NCI-H1105 (cell line): ENCODE results near the gene DDX54.
"Not testable (repeated sequence)": the region's sequence is repeated elsewhere in the genome, so short reads cannot be mapped to it uniquely, and the experiment has no call there.

Source experiments
- DNase-seq: peaks from one replicate; lab custom pipeline; 2025; lab: John Stamatoyannopoulos, UW

The DDX54 gene

GRCh38 chr12:113161415-113162016 is 23.8 kb downstream of the DDX54 start:
- DNase-seq, result peak; percentile 18

GRCh38 chr12:113159937-113160336 is 25.3 kb downstream of the DDX54 start:
- no peak for DNase-seq

- no peak for DNase-seq
Measured at GRCh38 chr12:113158439-113159203, 26.7 kb downstream of the DDX54 start.

- no peak for DNase-seq
Measured at GRCh38 chr12:113157218-113157859, 27.9 kb downstream of the DDX54 start.

- DNase-seq, result no peak
Measured at GRCh38 chr12:113155646-113156045, 29.6 kb downstream of the DDX54 start.

GRCh38 chr12:113155060-113155459 is 30.2 kb downstream of the DDX54 start:
- no peak for DNase-seq

- peak; percentile 42 for DNase-seq
Measured at GRCh38 chr12:113154351-113154973, 30.8 kb downstream of the DDX54 start.

GRCh38 chr12:113152835-113153814 is 32.2 kb downstream of the DDX54 start:
- DNase-seq, result peak; percentile 82

GRCh38 chr12:113152196-113152834 is 33.0 kb downstream of the DDX54 start:
- DNase-seq, result no peak

- no peak for DNase-seq
Measured at GRCh38 chr12:113151655-113152054, 33.6 kb downstream of the DDX54 start.

- DNase-seq, result peak; percentile 83
Measured at GRCh38 chr12:113149361-113150150, 35.7 kb downstream of the DDX54 start, which contains the start of gene CFAP73. Gene CFAP73 (plus strand): TSS chr12:113149724. CDS start chr12:113149858, 134 bp downstream.

GRCh38 chr12:113146999-113147398 is 38.3 kb downstream of the DDX54 start:
- no peak for DNase-seq

GRCh38 chr12:113145720-113146551 is 39.3 kb downstream of the DDX54 start:
- DNase-seq, result no peak

GRCh38 chr12:113144806-113145205 is 40.5 kb downstream of the DDX54 start:
- no peak for DNase-seq

- no peak for DNase-seq
Measured at GRCh38 chr12:113143959-113144358, 41.3 kb downstream of the DDX54 start.

- no peak for DNase-seq
Measured at GRCh38 chr12:113142886-113143332, 42.4 kb downstream of the DDX54 start.

- DNase-seq, result peak; percentile 27
Measured at GRCh38 chr12:113142173-113142885, 42.9 kb downstream of the DDX54 start.

GRCh38 chr12:113141716-113142115 is 43.6 kb downstream of the DDX54 start:
- not testable (repeated sequence) for DNase-seq
